HG02678 (cell line): ENCODE data around the gene SLC25A51.

Source experiments
- ATAC-seq: cut with Tn5 transposase; IDR thresholded peaks from one replicate; pipeline ENCODE4 v1.9.1; 2021; ENCODE audit warnings: mild to moderate bottlenecking, moderate library complexity; ENCODE audit not compliant: unreplicated experiment

Gene SLC25A51

DNA sequence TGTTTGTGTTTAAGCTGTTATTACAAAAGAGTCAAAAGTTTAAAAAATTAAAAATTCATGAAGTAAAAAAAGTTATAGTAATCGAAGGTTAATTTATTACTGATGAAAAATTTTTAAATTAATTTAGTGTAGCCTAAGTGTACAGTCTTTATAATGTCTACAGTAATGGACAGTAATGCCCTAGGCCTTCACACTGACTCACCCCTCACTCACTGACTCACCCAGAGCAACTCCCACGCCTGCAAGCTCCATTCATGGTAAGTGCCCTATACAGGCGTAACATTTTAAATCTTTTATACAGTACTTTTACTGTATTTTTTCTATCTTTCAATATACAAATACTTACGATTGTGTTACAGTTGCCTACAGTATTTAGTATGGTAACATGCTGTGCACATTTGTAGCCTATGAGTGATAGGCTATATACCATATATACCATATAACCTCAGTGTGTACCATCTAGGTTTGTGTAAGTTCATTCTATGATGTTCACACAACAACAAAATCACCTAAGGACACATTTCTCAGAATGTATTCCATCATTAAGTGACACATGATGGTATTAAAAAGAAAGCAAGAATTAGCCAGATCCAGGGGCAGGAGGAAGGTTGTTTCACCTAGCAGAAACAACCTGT is 63.2 kb downstream of the SLC25A51 start:
- no peak for ATAC-seq

- ATAC-seq: no peak
Measured at GRCh38 chr9:37839496-37840461, 64.1 kb downstream of the SLC25A51 start.
